Nucleus accumbens (tissue), 56 donors: ENCODE results near the gene UBA1.

ENCODE experiments used
- DNase-seq, 56 donors: peaks; one replicate each; lab custom pipeline; 2025; lab: John Stamatoyannopoulos, UW

UBA1 gene

DNA sequence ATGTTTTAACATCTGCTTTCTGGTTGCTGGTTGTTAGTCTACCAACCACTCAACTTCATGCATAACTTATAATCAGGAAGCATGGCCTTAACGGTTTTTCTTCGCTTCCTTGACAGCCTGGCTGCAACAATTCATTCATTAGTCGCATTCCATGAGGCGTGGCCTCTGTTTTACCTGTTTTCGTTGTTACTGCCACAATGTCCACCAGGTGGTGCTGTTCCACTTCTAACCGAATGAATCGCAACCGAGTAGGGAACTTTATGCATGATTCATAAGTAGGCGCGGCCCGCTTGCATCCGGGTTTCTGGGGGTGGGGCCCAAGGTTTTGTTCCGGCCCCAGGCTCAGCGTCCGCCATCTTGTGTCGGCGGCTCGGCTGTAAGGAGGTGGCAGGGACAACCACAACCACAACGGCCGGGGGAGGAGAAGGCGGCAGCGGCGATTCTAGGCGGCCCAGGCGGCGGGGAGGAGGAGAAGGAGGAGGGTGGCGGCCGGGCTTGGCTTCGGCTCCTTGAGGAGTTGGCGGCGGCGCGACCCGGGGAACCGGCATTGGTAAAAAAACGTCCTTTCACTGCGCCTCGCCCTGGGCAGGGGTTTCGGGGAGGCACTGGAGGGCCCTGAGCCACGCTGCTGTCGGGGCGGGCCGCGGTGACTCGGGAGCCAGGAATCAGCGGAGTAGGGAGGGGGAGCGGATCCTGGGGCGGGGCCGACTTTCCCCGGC, at the start of gene UBA1:
Gene UBA1 (plus strand): TSS at position 355 of the 719 bp plus-strand sequence. CDS start 4,974 bp downstream, outside the sequence.
- DNase-seq, result peak; percentile 27 to 99 (median 89)

DNA sequence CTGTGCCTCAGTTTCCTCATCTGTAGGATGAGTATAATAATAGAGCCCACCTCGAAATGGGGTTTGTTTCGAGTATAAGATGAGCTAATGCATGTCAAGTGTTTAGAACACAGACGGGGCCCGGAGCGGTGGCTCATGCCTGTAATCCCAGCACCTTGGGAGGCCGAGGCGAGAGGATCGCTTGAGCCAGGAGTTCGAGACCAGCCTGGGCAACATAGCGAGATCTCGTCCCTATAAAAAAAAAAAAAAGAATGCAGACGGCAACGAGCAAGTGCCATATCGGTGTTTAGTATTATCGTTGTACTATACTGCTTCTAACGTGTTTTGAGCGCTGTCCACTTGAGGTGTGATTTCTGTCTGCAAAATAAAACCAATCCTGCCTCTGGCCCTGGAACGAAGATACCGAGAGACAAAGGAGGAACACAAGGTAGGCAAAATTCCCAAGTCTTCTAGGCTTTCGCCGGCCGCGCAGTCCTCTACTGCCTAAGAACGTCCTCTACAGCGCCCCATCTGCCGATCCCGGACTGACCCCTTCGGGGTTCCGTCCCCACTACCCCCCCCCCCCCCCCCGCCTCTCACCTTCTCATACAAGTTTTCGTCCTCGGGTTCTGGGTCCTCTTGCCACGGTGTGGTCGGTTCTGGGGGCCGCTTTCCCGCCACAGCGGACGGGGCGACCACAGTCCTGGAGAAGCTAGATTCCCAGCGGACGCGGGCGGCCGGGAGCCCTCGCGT, 49.6 kb upstream of the UBA1 start:
- peak in 33 of 56 donors; percentile 15 to 84 (median 61) for DNase-seq

DNA sequence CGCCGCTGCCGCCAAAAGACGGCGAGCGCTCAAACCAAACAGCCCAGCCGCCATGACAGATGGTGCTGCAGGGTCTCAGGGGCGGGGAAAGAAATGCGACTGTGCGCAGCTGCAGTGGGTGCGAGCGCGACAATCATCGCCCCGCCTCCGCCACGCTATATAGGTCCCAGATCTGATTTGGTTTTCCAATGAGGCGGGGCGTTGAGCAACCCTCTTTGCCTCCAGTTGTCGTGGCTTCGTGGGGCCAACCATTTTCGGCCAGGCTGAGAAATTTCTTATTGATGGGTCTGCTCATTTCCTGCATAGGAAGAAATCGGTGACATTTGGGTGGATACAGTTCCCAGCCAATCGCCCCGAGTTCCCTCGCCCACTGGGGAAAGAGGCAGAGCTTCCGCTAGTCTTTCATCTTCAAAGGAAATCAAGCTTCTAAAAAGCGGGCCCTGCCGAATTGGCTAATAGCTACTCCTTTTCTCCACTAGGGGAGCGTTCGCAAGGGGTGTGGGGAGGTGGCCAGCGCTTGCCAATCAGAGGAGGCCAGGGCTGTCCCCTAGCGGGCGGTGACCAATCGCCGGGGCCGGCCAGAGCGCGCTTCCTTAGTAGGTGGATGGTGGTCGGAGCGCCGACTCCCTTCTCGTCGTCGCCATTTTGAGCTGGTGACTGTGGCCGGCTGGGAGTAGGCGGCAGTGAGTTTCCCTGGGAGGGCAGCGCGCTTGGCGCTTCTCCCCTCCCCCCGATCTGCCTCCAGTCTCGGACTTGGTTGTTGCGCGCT, 48.8 kb upstream of the UBA1 start, which contains the start of the genes NDUFB11 and RBM10:
Gene NDUFB11 (minus strand): TSS at position 77 of the 769 bp plus-strand sequence. CDS start 23 bp downstream, at position 54.
Gene RBM10 (plus strand): TSS at position 596 of the 769 bp plus-strand sequence. CDS start 2,261 bp downstream, outside the sequence.
- peak; percentile 36 to 95 (median 84) for DNase-seq

- DNase-seq, result peak in 7 of 56 donors; percentile 9 to 37 (median 21)
These were observed 48.1 kb upstream of the UBA1 start for GRCh38 chrX:47145395-47146120.

- peak in 3 of 56 donors; percentile 0 to 5 (median 0) for DNase-seq
These were observed 47.3 kb upstream of the UBA1 start for GRCh38 chrX:47146121-47146935.

GRCh38 chrX:47146936-47147859, 46.4 kb upstream of the UBA1 start:
- DNase-seq, result no peak

GRCh38 chrX:47148946-47149345, 44.7 kb upstream of the UBA1 start:
- no peak for DNase-seq

DNA sequence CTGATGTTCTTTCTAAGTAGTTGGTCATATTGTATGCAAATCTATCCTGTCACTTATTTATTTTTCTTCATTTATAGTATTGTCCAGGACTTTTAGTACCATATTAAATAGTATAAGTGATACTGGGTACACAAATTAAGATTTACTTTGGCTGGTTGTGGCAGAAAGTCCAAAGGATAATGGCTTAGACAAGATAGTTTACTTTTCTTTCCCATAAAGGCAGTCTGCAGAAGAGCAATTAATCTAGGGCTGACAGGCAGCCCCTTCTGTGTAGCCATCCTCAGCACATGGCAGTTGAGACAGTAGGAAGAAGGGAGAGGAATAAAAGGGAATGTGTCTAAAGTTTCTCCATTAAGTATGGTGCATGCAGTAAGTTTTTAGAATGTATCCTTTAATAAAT, 42.2 kb upstream of the UBA1 start:
- DNase-seq, result no peak

DNA sequence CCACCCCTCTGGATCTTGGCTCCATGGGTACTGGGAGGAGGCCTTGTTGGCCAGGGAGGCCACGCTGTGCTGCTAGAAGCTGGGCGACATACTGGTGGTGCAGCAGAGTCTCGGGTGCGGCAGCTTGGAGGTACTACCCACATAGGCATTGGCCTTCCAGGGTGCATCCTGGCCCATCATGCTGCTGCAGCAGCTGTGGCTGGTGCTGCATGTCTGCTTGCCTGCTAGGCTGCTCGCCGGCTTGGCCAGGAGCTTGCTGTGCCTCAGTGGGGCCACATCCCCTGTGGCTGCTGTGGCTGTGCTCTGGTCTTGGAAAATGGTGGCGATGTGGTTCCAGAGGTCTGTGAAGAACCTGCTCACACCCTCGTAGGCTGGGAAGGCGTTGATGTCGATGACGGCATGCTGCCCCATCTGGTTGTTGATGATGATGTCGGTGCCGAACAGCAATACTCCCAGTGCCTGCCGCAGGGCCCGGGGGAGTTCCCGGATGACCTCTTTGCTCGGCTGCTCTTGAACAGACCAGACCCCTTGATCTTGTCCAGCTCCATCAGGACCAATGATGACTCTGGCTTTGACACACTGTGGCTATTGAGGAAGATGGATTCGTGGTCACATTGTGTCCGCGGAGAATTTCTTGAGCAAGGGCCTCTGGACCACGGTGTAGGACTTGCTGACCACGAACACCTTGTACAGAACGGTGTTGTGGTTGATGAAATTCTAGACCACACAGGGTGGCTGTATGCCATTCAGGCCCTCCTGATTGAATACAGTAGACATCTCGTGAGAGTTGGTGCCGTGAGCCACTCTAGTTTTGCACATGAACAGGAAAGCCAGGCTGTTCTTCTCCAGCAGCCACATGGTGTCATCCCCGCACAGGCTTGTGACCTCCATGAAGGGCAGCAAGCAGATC, 36.8 kb upstream of the UBA1 start:
- DNase-seq, result no peak

DNA sequence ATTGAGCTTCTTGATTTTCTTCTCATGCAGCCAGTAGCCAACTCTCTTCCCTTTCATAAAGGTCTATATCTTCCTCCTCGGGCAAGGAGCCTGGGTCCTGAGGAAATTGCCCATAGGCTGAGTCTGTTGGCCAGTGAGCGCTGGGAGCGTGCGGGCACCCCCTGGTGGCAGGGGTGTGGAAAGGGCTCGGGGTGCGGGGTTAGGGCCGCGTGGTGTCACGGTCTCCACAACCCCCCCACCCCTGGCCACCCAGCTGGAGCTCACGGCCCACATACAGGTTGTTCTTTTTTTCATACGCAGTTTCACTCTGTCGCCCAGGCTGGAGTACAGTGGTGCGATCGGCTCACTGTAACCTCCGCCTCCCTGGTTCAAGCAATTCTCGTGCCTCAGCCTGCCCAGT, 35.5 kb upstream of the UBA1 start:
- no peak for DNase-seq

GRCh38 chrX:47158781-47159180, 34.8 kb upstream of the UBA1 start:
- no peak for DNase-seq

DNA sequence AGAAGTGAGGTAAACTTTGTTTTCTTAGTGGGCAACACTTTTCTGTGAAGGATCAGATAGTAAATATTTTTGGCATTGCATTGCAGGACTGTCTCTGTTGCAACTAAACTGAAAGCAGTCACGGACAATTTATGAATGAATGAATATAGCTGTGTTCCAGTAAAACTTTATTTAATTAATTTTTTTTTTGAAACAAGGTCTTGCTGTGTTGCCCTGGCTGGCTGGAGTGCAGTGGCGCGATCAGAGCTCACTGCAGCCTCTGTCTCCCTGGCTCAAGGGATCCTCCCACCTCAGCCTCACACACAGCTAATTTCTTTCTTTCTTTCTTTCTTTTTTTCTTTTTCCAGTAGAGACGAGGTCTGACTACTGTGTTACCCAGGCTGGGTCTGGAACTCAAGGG, 32.8 kb upstream of the UBA1 start:
- DNase-seq, result no peak

- DNase-seq, result no peak
These were observed 30.6 kb upstream of the UBA1 start for GRCh38 chrX:47162927-47163583.

DNA sequence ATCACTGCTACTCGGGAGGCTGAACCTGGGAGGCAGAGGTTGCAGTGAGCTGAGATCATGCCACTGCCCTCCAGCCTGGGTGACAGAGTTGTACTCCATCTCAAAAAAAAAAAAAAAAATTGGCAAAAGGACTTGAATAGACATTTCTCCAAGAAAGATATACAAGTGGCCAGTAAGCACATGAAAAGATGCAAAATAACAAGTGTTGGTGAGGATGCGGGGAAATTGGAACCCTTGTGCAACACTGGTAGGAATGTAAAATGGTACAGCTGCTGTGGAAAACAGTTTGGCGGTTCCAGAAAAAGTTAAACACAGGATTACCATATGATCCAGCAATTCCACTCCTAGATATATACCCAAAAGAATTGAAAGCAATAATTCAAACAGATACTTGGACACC, 29.2 kb upstream of the UBA1 start:
- no peak for DNase-seq

GRCh38 chrX:47166126-47166525, 27.5 kb upstream of the UBA1 start:
- DNase-seq, result no peak

- DNase-seq, result peak in 1 of 56 donors; percentile 17
These were observed 25.0 kb upstream of the UBA1 start for GRCh38 chrX:47168495-47169073.
